ENCODE data around the gene BDKRB1. TPM values are rescaled to one million over a fixed set of nuclear protein-coding genes. Genes with fewer than 3 reads are reported as not detected.

The BDKRB1 gene
- total RNA-seq, 1 donor from 2014 or later = not detected

DNA sequence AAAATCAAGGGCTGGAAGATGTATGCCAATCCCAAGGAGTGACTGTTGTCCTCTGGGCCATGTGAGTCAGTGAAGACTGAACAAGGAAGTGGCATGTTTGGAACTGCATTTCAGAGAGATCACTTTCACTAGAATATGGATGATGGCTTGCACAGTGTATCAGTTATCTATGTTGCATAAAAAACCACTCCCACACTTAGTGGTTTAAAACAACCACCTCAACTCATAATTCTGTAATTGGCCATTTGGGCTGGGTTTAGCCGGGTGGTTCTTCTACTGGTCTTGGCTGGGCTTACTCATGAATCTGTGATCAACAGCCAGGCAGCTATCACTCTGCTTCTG lies 15.4 kb downstream of the BDKRB1 start:
- no peaks in the 10 kb centered on the region for H3K36me3 Mint-ChIP-seq (ENCODE audit: low read depth)
- peaks cover 4% of the 10 kb centered on the region for H3K9me3 Mint-ChIP-seq
- no peak overlapping the region for H3K4me3 Mint-ChIP-seq
- DNase-seq = no peak
- no peaks in the 10 kb centered on the region for H3K27me3 Mint-ChIP-seq
- H3K4me1 Mint-ChIP-seq = peaks cover 2% of the 10 kb centered on the region
- intact Hi-C loops (cut with micrococcal nuclease) = loop anchor here (10.0 kb wide), 1 partner anchor 707 kb away; no protein-coding TSS in a partner anchor
- no peak overlapping the region for H3K27ac Mint-ChIP-seq

DNA sequence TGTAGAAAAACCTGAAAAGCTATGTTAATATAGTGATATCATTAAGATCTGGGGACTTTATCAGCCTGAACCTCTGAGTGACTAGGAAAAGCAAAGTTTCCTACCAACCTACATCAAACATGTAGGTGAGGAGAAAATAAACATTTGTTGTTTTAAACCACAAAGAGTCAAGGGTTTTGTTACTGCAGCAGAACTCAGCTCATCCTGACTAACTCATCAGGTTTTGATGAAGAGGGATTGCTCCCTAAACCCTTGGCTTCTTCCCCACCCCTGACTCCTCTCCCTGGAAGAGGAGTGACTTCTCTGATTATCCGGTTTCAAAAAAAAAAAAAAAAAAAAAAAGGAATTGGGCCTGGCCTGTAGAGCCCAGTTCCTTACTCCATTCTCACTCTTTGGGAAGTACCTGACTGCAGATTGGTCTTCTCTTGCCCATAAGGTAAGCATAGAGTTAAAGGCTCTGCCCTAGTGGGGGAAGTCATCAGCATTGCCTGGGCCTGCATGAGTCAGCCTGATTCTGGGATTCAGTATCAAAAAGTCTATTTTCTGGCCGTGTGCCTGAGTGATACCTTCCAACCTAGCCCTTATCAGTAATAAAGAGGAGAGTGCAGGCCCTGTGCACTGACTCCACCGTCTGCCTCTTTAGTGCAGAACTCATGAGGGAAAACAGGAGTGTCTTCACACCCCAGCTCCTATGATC lies 16.9 kb downstream of the BDKRB1 start:
- no peak for DNase-seq
- intact Hi-C loops (cut with micrococcal nuclease) = loop anchor here (10.0 kb wide), 1 partner anchor 708 kb away; no protein-coding TSS in a partner anchor
- Mint-ChIP-seq H3K27ac (no peak overlapping the region), H3K4me3 (no peak overlapping the region), H3K36me3 (ENCODE audit: low read depth) (no peaks in the 10 kb centered on the region), H3K9me3 (peaks cover 7% of the 10 kb centered on the region), H3K27me3 (peaks cover 2% of the 10 kb centered on the region), H3K4me1 (peaks cover 2% of the 10 kb centered on the region)

DNA sequence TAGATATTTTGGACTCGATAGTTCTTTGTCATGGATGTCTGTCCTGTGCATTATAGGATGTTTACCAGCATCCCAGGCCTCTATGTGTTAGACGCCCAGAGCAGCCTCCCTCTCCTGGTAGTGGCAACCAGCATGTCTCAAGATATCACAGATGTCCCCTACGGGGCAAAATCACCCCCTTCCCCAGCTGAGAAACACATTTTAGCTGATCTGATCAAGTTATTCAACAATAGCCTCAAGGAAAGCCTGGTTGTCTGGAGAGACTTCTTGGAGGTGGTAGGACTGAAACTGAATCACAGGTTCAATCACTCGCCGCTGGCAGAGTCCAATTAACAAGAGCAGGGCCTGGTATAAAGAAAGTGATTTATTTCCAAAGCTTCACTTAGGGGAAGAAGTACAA lies 17.6 kb downstream of the BDKRB1 start:
- H3K27ac Mint-ChIP-seq = no peak overlapping the region
- peaks cover 2% of the 10 kb centered on the region for H3K4me1 Mint-ChIP-seq
- peaks cover 2% of the 10 kb centered on the region for H3K27me3 Mint-ChIP-seq
- no peaks in the 10 kb centered on the region for H3K36me3 Mint-ChIP-seq (ENCODE audit: low read depth)
- peaks cover 7% of the 10 kb centered on the region for H3K9me3 Mint-ChIP-seq
- intact Hi-C loops (cut with micrococcal nuclease) = loop anchor here (10.0 kb wide), 1 partner anchor 709 kb away; no protein-coding TSS in a partner anchor
- DNase-seq = no peak
- no peak overlapping the region for H3K4me3 Mint-ChIP-seq

GRCh38 chr14:96274122-96274521 lies 18.1 kb downstream of the BDKRB1 start:
- H3K4me1 Mint-ChIP-seq = peaks cover 2% of the 10 kb centered on the region
- no peak overlapping the region for H3K27ac Mint-ChIP-seq
- no peak overlapping the region for H3K4me3 Mint-ChIP-seq
- H3K27me3 Mint-ChIP-seq = peaks cover 2% of the 10 kb centered on the region
- H3K36me3 Mint-ChIP-seq (ENCODE audit: low read depth) = no peaks in the 10 kb centered on the region
- peaks cover 7% of the 10 kb centered on the region for H3K9me3 Mint-ChIP-seq
- no peak for DNase-seq
- intact Hi-C loops (cut with micrococcal nuclease) = loop anchor here (10.0 kb wide), 1 partner anchor 709 kb away; no protein-coding TSS in a partner anchor

DNA sequence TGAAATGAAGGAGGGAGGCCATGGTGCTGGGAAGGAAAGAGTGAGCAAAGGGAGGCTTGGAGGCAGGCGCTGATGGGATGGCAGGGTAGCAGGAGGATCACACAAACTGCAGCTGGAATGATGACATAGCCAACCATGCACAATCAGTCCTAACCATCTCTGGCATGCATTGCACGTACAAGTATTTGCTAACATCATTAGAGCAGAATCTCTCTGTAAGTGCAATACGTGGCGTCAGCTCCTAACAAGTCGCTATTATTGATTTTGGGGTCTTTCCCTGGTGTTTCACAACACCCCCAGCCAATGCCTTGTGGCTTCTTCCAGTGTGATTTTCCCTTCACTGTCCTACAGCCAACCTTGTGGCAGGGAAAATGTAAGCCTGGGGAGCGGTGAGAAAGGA lies 18.5 kb downstream of the BDKRB1 start:
- H3K36me3 Mint-ChIP-seq (ENCODE audit: low read depth) = peaks cover 2% of the 10 kb centered on the region
- H3K4me3 Mint-ChIP-seq = no peak overlapping the region
- DNase-seq = no peak
- no peak overlapping the region for H3K27ac Mint-ChIP-seq
- H3K9me3 Mint-ChIP-seq = peaks cover 7% of the 10 kb centered on the region
- peaks cover 2% of the 10 kb centered on the region for H3K4me1 Mint-ChIP-seq
- peaks cover 2% of the 10 kb centered on the region for H3K27me3 Mint-ChIP-seq
- intact Hi-C loops (cut with micrococcal nuclease) = loop anchor here (10.0 kb wide), 1 partner anchor 710 kb away; no protein-coding TSS in a partner anchor

- peaks cover 7% of the 10 kb centered on the region for H3K9me3 Mint-ChIP-seq
- no peak overlapping the region for H3K4me3 Mint-ChIP-seq
Measured at GRCh38 chr14:96275177-96276112, 19.4 kb downstream of the BDKRB1 start.

DNA sequence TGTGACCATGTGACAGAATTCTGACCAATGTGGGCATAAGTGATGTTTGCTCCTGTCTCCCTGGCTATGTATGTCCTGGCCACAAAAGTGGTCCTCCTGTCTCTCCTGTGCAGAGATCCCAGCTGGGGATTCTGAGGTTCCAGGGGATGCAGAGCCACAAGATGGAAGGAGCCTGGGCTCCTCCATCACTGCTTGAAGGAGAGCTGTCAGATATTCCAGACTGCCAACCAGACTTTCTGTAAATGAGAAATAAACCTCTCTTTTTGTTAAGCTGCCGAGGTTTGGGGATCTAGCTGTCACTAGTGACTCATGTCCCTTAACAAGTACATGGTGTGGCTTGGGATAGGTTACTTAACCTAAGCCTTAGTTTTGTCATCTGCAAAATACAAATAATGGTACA lies 21.9 kb downstream of the BDKRB1 start:
- Mint-ChIP-seq H3K4me3 (no peak overlapping the region), H3K36me3 (ENCODE audit: low read depth) (peaks cover 2% of the 10 kb centered on the region), H3K4me1 (peaks cover 2% of the 10 kb centered on the region), H3K27ac (no peak overlapping the region), H3K27me3 (peaks cover 2% of the 10 kb centered on the region), H3K9me3 (peaks cover 3% of the 10 kb centered on the region)
- DNase-seq = no peak
- intact Hi-C loops (cut with micrococcal nuclease) = loop anchor here (10.0 kb wide), 1 partner anchor 713 kb away; no protein-coding TSS in a partner anchor

More at GRCh38 chr14:96275177-96276112, 19.4 kb downstream of the BDKRB1 start:
- Mint-ChIP-seq H3K4me1 (peaks cover 2% of the 10 kb centered on the region), H3K27me3 (peaks cover 2% of the 10 kb centered on the region), H3K27ac (no peak overlapping the region), H3K36me3 (ENCODE audit: low read depth) (peaks cover 2% of the 10 kb centered on the region)
- DNase-seq = peak; percentile 89
- intact Hi-C loops (cut with micrococcal nuclease) = loop anchor here (1.0 to 10.0 kb wide), 2 partner anchors 176 to 711 kb away; no protein-coding TSS in a partner anchor

GRCh38 chr14:96279564-96279963 lies 23.6 kb downstream of the BDKRB1 start:
- Mint-ChIP-seq H3K4me3 (no peak overlapping the region), H3K36me3 (ENCODE audit: low read depth) (peaks cover 2% of the 10 kb centered on the region), H3K27me3 (peaks cover 2% of the 10 kb centered on the region), H3K4me1 (peaks cover 2% of the 10 kb centered on the region), H3K27ac (no peak overlapping the region), H3K9me3 (peaks cover 3% of the 10 kb centered on the region)
- intact Hi-C loops (cut with micrococcal nuclease) = loop anchor here (10.0 kb wide), 1 partner anchor 715 kb away; no protein-coding TSS in a partner anchor
- no peak for DNase-seq

DNA sequence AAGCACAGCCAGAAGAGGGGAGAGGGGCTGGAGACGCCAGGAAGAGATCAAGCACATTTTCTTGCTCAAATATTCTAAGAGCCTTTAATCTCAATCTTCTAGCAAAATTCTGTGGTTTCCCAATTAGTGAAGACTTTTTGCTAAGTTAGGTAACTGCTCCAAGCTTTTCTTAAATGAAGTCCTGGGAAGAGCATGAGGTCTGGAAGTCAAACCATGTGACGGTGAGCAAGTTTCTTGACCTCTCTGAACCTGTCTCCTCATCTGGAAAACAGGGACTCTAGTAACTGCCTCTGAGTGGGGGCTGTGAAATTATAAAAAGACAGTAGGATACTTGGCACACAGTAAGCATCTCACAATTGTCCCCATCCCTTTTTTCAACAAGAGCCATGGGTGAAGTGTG lies 24.1 kb downstream of the BDKRB1 start:
- peaks cover 2% of the 10 kb centered on the region for H3K36me3 Mint-ChIP-seq (ENCODE audit: low read depth)
- H3K4me1 Mint-ChIP-seq = peaks cover 2% of the 10 kb centered on the region
- no peak overlapping the region for H3K27ac Mint-ChIP-seq
- intact Hi-C loops (cut with micrococcal nuclease) = no loop called here
- peaks cover 2% of the 10 kb centered on the region for H3K27me3 Mint-ChIP-seq
- DNase-seq = no peak
- peaks cover 3% of the 10 kb centered on the region for H3K9me3 Mint-ChIP-seq
- H3K4me3 Mint-ChIP-seq = no peak overlapping the region

DNA sequence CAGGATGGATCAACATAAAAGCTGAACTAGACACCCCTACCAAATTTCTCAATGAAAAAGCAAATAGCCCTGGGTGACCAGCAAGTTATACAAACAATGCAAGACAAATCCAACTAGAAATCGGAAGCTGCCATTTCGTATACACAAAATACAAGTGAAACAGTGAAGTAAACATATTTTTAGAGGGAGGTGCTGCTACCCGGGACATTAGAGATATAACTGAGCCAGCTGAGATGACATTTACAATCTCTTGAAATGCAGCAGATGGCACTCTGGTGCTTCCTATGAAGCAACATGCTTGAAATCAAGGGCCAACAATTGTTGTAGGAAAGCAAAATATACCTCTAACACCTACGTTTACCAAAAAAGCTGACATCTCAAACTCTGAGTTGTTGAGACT lies 25.5 kb downstream of the BDKRB1 start:
- intact Hi-C loops (cut with micrococcal nuclease) = no loop called here
- Mint-ChIP-seq H3K4me1 (no peaks in the 10 kb centered on the region), H3K36me3 (ENCODE audit: low read depth) (peaks cover 4% of the 10 kb centered on the region), H3K27me3 (peaks cover 2% of the 10 kb centered on the region), H3K4me3 (no peak overlapping the region), H3K27ac (no peak overlapping the region), H3K9me3 (peaks cover 3% of the 10 kb centered on the region)
- no peak for DNase-seq

DNA sequence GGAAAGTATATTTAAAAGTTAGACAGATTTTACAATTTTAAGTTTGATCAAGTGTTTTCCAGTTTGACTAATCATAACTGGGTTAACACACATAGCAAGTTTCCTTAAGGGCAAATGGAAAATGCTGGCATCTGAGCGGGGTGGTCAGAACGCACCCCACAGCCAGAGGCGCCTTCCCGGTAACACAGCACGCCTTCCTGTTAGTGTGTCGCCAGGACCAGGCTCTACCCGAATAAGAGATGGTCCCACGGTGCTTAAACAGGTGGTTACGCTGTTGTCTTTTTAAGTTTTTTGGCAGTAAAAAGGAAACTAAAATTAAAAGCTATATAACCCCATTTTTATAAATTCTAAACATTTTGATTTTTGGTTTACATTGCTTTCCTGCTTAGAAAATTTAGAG lies 28.0 kb downstream of the BDKRB1 start:
- Mint-ChIP-seq H3K36me3 (ENCODE audit: low read depth) (peaks cover 11% of the 10 kb centered on the region), H3K4me1 (no peaks in the 10 kb centered on the region), H3K27ac (no peak overlapping the region), H3K27me3 (no peaks in the 10 kb centered on the region), H3K4me3 (no peak overlapping the region), H3K9me3 (no peaks in the 10 kb centered on the region)
- DNase-seq = no peak
- intact Hi-C loops (cut with micrococcal nuclease) = no loop called here

GRCh38 chr14:96284430-96284829 lies 28.4 kb downstream of the BDKRB1 start:
- no peak overlapping the region for H3K27ac Mint-ChIP-seq
- no peak for DNase-seq
- intact Hi-C loops (cut with micrococcal nuclease) = no loop called here
- peaks cover 11% of the 10 kb centered on the region for H3K36me3 Mint-ChIP-seq (ENCODE audit: low read depth)
- no peaks in the 10 kb centered on the region for H3K4me1 Mint-ChIP-seq
- H3K27me3 Mint-ChIP-seq = no peaks in the 10 kb centered on the region
- no peaks in the 10 kb centered on the region for H3K9me3 Mint-ChIP-seq
- no peak overlapping the region for H3K4me3 Mint-ChIP-seq

DNA sequence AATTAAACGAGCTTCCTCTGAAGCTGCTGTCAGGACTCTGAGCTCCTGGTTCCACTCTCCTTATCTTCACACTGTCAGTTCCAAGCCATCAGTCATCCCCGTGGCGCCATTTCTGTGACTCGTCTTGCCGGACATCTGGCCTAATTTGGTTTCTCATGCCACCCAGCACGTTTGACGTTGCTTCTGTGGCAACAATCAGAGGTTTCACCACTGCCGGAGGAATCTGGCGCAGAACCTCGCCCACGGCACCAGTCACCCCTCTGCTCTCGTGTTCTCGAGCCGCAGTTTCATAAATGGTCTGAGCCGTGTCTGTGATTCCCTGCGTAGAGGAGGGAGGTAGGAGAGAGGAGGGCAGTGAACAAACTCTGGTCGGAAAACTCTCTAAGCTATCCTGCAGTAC lies 29.7 kb downstream of the BDKRB1 start:
- H3K4me1 Mint-ChIP-seq = no peaks in the 10 kb centered on the region
- H3K36me3 Mint-ChIP-seq (ENCODE audit: low read depth) = peaks cover 19% of the 10 kb centered on the region
- no peaks in the 10 kb centered on the region for H3K27me3 Mint-ChIP-seq
- H3K9me3 Mint-ChIP-seq = no peaks in the 10 kb centered on the region
- DNase-seq = no peak
- H3K4me3 Mint-ChIP-seq = no peak overlapping the region
- intact Hi-C loops (cut with micrococcal nuclease) = no loop called here
- no peak overlapping the region for H3K27ac Mint-ChIP-seq

GRCh38 chr14:96286251-96286650 lies 30.2 kb downstream of the BDKRB1 start:
- Mint-ChIP-seq H3K27me3 (no peaks in the 10 kb centered on the region), H3K36me3 (ENCODE audit: low read depth) (peaks cover 19% of the 10 kb centered on the region), H3K4me3 (no peak overlapping the region), H3K9me3 (no peaks in the 10 kb centered on the region), H3K27ac (no peak overlapping the region), H3K4me1 (no peaks in the 10 kb centered on the region)
- intact Hi-C loops (cut with micrococcal nuclease) = no loop called here
- DNase-seq = no peak
